Islet precursor cell (in vitro differentiated cells): Measurements from ENCODE around the gene MIA.
"Not testable (repeated sequence)": the region's sequence is repeated elsewhere in the genome, so short reads cannot be mapped to it uniquely, and the experiment has no call there.

Experiments used
- DNase-seq: peaks from one replicate; pipeline ENCODE4 v3.0.0-alpha.2; 2018

The MIA gene

DNA sequence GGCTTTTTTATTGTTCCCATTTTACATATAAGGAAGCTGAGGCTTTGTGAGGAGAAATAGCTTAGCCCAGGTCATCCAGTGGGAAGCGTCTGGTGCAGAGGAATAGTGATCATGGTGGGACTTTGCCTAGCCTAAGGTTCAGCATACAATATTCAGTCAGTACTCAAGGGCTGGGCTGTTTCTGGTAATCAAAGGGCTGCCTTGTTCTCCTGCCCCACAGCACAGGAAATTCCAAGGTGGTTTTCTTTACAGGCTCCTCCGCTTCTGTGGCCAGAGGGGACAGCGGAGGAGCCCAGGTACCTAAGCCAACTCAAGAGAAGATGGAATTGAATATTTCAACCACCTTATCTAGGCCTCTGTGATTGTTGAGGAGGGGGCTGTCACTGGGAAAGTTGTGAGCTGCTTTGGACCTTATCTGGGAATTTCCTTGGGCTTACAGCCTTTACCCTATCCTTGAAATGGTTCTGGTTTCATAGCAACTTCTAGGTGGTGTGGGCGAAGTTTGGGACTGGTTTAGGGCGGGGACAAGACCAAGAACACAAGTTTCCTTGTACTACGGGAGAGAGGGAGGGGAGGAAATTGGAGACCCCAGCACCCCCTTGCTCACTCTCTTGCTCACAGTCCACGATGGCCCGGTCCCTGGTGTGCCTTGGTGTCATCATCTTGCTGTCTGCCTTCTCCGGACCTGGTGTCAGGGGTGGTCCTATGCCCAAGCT lies at the start of gene MIA:
TSS of gene MIA (plus strand) at position 606 of the 716 bp plus-strand sequence. CDS start at position 628, 22 bp downstream.
- DNase-seq: peak; percentile 89

DNA sequence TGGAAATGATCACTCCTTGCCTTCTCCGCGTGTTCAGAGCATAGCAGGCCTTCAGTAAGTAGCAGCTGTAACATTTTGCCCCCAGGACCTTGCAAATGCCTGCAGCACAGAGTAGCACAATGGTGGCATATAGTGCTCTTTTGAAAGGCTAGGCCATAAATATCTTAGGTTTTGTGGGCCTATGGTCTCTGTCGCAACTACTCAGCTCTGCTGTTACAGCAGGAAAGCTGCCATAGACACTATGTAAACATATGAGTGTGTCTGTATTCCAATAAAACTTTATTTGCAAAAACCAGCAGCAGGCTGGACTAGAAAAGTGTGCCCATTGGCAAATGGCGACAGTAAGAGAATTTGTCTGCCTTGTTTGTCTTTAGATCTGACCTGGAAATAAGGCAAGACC lies 49.0 kb upstream of the MIA start:
- DNase-seq: no peak

DNA sequence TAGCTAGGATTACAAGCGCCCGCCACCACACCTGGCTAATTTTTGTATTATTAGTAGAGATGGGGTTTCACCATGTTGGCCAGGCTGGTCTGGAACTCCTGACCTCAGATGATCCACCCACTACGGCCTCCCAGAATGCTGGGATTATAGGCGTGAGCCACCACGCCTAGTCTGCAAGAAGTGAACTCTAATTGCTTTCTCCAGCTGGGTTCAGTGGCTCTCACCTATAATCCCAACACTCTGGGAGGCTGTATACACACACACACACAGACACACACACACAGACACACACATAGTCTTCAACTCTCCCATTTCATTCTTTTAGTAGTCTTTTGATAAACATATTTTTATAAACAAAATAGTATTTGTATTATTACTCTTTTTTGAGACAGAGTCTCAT lies 45.3 kb upstream of the MIA start:
- not testable (repeated sequence) for DNase-seq

DNA sequence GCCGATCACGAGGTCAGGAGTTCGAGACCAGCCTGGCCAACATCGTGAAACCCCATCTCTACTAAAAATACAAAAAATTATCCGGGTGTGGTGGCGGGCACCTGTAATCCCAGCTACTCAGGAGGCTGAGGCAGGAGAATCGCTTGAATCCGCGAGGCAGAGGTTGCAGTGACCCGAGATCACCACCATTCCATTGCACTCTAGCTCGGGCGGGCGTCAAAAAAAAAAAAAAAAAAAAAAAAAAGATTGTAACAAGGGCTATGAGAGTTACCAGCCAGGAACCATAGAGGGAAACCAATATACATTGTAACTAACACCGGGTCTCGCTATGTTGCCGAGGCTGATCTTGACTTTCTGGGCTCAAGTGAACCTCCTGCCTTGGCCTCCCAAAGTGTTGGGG lies 43.0 kb upstream of the MIA start:
- not testable (repeated sequence) for DNase-seq

DNA sequence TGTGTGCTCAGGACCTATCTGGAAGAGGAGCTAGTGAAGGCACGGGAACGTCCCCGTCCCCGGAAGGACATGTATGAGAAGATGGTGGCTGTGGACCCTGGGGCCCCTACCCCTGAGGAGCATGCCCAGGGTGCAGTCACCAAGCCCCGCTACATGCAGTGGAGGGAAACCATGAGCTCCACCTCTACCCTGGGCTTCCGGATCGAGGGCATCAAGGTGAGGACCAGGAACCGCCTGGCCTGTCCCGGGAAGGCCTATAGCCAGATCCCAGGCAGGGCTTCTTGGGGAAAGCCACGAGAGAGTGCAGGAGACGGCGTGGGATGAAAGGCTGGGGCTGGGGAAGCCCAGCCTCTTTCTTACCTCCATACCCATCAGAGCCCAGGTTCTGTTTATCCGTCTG lies 42.2 kb upstream of the MIA start:
- DNase-seq: no peak

DNA sequence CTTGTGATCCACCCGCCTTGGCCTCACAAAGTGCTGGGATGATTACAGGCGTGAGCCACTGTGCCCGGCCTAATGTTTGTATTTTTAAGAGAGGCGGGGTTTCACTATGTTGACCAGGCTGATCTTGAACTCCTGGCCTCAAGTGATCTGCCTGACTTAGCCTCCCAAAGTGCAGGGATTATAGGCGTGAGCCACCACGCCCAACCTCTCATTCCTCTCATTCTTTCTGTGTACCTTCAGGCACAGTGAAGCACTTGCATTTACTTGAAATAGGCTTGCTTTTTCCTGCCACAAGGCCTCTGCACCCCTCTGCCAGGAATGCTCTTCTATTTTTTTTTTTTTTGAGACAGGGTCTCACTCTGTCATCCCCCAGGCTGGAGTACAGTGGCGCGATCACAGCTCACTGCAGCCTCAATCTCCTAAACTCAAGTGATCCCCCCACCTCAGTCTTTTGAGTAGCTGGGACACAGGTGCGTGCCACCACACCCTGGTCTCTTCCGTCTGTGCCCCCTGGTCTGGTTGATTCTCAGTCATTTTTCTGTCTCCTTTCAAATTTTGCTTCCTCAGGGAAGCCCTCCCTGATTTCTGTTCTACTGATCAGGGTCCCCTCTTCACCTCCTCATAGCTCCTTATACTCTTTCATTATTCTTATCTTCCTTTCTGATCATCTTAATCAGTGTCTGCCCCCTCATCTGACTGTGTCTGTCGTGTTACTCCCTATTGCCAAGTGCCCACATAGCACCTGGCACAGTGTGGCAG lies 40.1 kb upstream of the MIA start:
- no peak for DNase-seq

DNA sequence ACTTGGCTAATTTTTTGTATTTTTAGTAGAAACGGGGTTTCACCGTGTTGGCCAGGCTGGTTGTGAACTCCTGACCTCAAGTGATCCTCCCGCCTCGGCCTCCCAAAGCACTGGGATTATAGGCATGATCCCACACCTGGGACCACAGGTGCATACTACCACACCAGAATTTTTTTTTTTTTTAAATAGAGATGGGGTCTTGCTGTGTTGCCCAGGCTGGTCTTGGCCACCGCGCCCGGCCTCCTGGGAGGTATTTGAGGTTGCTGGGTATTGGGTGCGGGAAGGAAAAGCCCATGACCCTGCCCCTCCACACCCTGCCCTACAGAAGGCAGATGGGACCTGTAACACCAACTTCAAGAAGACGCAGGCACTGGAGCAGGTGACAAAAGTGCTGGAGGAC lies 38.7 kb upstream of the MIA start:
- no peak for DNase-seq

DNA sequence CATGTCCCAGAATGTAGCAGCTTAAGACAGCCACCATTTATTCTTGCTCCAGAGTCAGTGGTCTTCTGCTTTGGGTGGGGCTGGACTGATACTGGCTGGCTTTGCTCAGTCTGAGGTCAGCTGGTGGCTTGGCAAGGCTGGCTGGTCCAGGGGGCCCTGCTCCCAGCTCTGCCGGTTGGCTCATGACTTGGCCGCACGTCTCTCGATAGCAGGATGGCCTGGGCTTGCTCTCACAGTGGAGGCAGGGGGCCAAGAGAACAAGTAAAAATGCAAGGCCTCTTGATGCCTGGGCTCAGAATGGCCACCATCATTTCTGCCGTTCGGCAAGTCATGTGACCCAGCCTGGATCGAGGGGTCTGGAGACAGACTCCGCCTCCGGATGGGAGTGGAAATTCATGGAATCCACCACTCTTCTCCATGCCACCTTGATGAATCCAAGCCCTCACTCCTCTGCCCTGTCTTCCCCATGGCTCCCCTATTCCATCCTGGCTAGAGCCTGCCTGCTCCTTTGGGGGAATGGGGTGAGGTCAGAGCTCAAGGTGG lies 38.1 kb upstream of the MIA start:
- DNase-seq: no peak

DNA sequence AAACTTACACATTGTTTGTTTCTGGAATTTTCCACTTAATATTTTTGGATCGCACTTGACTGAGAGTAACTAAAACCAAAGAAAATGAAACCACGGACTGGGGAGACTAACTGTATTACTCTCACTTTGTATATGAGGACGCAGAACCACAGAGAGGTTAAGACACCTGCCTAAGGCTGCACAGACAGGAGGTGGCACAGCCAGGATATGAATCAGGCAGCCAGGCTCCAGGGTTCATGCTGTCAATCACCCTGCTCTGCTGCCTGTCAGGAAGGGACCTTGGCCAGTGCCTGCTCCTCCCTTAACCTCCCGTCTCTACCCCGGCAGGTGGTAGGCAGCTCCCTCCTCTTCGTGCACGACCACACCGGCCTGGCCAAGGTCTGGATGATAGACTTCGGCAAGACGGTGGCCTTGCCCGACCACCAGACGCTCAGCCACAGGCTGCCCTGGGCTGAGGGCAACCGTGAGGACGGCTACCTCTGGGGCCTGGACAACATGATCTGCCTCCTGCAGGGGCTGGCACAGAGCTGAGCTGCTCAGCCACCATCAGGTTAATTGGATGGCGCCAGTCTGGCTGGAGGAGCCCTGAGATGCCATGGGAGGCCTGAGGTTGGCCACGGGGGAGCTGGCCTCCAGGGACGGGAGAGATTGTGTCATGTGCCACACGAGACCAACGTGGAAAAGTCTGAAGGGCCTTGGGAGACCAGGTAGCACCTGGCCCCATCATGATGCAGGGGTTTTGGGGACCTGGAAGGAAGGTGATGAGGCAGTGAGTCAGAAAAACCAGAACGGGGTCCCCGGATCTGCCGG lies 36.1 kb upstream of the MIA start:
- no peak for DNase-seq

DNA sequence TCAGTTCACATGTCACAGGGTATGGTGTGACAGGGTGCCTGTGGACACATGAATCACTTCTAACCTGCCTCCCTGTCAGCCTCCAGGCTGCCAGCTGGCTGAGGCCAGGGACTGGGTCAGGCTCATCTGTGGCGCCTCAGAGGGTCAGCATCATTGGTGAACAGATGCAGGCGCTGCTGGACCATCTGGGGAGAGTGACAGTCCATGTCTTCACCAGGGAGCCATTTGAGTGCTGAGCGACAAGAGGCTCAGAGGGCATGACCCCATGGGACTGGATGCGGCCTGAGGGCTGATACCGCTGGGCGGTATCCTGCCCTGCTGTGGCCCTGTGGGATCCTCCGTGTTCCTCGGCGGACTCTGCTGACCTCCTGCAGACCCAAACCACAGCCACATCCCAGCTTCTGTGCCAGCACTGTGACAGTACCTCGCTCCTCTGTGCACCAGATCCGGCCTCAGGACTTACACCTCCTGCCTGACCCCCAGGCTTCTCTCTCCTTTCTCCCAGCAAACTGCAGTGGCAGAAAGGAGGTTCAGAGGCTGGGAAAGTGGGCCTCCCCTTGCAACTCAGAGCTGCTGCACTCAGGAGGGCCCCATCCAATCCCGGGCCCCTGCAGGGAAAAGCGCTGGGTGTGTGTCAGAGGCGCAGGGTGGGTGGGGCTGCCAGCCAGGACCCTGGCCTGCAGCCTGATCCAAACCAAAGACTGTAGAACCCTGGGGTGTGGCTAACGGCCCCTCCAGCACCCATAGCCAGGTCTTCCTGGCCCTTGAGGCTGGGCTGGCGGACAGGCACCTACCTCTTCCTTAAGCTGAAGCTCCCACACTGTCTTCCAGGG lies 35.2 kb upstream of the MIA start:
- DNase-seq: no peak

DNA sequence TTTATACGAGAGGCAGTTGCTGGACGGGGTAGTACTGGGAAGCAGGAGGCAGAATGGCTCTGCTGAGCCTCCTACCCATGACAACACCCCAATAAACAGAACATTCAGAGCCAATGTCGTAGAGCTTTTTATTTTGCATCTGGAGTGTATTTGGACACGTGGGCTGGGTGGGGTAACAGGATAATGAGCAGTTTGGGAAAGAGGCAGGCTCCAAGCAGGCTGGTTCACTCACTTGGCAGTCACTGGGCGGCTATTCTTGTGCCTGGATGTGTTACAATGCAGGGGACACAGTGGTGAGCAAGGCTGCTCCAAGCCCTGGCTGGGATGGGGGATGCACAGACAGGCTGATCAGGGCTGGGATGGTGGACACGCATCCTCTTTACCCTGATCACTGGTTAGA lies 34.6 kb upstream of the MIA start:
- DNase-seq: no peak

DNA sequence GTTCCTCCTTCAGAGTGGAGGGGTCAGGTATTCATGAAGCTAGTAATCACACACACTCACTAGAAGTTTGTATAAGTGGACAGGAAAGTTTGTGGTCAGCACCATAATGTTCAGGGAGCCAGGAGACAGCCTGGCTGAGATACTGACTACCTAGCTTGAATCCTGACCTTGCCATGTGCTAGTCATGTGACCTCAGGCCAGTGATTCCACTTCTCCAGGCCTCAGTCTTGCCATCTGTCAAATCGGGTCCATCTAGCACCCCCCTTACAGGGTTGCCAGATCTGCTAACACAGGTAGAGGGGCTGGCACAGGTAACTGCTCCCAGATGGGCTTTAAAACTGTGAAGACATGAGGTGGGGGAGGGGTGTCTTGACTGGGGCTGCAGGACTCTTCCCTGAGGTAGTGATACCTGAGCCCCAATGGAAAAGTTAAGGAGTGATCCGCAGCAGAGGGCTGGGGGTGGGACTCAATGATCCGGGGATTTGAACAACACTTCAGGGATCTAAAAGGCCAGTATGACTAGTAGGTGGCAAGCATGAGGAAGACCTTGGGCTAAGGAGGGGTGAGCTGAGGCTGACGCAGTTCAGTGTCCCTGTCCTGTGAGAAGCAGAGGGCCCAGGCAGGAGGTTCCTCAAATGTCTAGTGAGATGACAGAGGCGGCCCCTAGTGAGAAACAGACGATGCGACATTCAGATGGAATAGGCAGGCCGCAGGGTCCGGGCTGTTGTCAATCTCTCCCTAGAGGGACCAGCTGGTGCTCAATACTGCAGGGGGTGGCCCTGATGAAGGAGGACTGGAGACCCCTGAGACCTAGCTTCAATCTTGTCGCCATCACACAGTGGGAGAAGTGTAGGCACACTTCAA lies 33.6 kb upstream of the MIA start:
- no peak for DNase-seq

DNA sequence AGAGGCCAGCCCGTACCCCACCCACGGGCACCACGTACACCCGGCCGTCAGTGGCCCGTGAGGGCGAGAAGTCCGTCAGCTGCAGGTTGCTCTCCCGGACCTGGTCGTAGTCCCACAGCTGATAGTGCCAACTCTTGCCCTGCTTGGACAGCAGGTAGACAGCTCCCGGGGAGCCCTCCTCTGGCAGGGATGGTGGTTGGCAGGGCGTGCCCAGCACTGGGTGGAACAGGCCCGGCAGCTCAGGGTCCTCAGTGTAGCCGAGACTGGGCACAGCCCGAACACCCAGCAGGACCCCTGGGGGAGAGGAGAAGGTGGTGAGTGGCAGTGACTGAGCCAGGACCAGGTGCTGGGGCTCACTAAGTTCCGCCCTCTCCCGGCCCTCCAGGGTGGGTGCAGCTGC lies 32.8 kb upstream of the MIA start:
- DNase-seq: no peak

DNA sequence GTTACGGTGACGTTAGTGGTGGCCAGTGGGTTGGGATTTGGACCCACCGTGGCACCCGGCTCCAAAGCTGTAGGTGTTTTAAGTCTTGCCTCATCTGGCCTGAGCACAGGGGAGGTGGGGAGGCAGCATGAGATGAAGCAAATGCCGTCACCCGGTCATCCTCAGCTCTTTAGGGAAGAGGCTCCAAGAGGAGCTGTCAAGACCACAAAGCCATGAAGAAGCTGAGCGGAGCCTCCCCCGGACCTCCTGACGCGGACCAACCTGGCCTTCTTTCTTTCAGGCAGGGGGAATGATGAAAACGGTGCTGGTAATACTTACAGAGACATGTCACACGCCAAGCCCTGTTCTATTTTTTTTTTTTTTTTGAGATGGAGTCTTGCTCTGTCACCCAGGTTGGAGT lies 32.4 kb upstream of the MIA start:
- DNase-seq: no peak

DNA sequence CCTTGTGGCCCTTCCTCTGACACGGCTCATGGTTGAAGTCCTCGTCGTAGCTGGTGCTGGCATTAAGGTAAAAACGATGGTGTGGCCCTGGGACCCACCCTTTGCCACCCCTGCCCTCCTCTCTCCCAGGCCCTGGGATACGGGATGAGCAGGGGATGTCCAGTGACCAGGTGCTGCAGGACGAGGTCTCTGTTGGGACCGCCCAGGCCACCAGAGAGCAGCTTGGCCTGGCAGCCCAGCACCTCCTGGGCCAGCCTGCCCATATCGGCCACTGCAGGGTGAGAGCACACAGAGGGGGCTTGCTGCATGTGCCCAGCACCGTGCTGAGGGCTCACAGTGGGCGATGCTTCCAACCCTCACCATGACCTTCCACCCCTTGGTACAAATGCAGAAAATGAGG lies 31.4 kb upstream of the MIA start:
- no peak for DNase-seq

DNA sequence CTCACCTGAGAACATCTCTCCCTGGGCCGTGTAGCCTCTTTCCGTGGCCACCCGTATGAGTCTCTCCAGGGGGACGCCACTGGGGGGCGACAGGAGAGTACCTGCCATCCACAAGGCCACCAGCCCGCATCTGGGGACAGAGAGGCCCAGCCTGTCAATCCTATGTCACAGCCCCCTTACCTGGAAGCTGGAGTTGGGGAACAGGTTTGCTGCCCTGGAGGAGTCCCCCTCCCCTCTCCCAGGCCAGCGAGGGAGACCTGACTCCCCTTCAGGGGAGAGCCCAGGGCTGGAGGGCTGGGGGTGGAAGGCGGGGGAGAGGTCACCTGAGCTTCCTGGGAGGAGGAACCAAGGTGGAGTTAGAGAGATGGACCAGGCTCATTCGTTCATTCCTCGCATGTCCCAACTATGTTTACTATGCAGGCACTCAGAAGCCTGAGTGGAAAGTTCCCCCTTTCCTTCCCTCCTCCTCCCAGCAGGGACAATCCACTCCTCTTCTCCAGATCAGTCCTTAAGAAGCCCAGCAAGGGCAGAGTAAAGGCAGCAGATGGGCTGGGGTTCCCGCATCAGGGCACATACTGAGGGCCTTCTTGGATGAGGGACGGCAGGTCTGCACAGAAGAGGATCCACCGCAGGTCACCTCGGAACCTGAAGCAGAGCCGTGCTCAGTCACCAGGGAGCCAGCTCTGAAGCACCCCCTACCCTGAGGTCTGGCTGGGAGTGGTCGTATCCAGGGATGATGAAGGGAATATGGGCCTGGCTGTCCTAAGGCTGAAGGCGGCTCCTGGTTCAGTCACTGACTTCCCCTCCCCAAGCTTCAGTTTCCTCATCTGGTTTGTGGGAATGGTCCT lies 30.5 kb upstream of the MIA start:
- DNase-seq: peak; percentile 84

DNA sequence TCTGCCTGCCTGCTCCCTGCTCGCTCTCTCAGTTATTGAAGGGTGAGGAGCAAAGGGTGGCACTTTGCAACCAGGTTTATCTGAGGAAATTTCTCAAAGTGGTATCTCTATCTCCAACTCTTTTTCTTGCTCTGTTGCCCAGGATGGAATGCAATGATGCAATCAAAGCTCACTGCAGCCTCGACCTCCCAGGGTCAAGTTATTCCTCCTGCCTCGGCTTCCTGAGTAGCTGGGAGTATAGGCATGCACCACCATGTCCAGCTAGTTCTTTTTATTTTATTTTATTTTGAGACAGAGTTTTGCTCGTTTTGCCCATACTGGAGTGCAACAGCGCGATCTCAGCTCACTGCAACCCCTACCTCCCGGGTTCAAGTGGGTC lies 29.9 kb upstream of the MIA start:
- no peak for DNase-seq

DNA sequence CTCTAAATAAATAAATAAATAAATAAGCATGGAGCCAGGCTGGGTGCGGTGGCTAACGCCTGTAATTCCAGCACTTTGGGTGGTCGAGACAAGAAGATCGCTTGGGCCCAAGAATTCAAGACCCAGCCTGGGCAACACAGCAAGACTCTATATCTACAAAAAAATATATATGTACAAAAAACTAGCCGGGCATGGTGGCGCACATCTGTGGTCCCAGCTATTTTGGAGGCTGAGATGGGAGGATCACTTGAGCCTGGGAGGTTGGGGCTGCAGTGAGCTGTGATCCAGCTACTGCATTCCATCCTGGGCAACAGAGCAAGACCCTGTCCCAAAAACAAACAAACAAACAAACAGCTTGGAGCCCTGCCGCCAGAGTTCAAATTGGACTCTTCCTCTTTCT lies 27.8 kb upstream of the MIA start:
- DNase-seq: no peak

DNA sequence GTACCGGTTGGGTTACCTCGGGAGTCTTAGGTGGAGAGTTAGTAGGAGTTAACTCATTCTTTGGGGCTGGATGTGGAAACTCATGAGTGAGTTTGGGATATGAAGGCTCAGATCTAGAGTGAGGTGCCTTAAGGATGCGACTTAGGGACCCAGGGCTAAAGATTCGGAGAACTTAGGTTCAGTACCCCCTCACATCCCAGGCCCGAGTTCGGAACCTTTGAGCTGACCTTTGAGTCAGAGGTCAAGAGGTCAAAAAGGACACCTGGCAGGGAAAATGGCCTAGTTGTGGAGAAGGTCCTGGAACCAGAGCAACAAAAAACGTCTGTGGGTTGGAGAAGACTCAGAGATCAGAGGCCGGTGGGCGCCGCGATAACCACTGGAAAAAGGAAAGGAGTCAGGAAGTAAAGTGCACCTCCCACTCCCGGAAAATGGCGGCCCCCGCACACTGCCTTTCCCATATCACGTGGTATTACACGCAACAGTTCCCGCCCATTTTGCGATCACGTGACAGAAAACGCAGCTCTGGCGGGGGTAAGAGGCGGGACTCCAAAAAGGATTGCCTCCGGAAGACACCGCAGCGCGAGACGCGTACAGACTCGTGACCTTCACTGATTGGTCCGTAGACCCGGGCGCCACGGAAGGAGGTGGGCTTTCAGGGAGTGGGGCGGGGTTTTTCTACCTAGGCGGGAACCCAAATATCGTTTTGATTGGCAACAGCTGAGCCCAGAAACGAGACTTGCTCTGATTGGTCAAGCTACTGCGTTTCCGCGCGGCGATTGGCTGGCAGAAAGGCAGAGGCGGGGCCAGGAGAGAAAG lies 25.1 kb upstream of the MIA start, which contains the start of gene ACTMAP:
TSS of gene ACTMAP (minus strand) at position 420 of the 816 bp plus-strand sequence. CDS start 674 bp downstream, outside the sequence.
- DNase-seq: peak; percentile 100
